HEK293T (cell line): ENCODE results near the gene OR2Y1.

Experiments
- ARNT ChIP-seq: fragments of 450-650 bp; IDR thresholded peaks from 2 replicates; pipeline ENCODE4 v1.6.1; 2017; ENCODE audit warnings: mild to moderate bottlenecking
- BHLHE40 ChIP-seq: fragments of 450-650 bp; IDR thresholded peaks from 2 replicates; pipeline ENCODE4 v1.6.1; 2016; ENCODE audit warnings: mild to moderate bottlenecking, moderate library complexity, borderline replicate concordance
- FOXK2 ChIP-seq: fragments of 450-650 bp; IDR thresholded peaks from 2 replicates; pipeline ENCODE4 v1.6.1; 2016; ENCODE audit warnings: mild to moderate bottlenecking
- NFRKB ChIP-seq: fragments of 450-650 bp; IDR thresholded peaks from 2 replicates; pipeline ENCODE4 v1.6.1; 2016; ENCODE audit warnings: mild to moderate bottlenecking, moderate library complexity
- SP1 ChIP-seq: fragments of 450-650 bp; IDR thresholded peaks from 2 replicates; pipeline ENCODE4 v1.6.1; 2017
- ZNF384 ChIP-seq: fragments of 450-650 bp; IDR thresholded peaks from 2 replicates; pipeline ENCODE4 v1.6.1; 2016
- TF ChIP-seq, protein P1 (sequence below): fragments of 450-650 bp; IDR thresholded peaks from 2 replicates; pipeline ENCODE4 v1.6.1; 2016

DNA sequence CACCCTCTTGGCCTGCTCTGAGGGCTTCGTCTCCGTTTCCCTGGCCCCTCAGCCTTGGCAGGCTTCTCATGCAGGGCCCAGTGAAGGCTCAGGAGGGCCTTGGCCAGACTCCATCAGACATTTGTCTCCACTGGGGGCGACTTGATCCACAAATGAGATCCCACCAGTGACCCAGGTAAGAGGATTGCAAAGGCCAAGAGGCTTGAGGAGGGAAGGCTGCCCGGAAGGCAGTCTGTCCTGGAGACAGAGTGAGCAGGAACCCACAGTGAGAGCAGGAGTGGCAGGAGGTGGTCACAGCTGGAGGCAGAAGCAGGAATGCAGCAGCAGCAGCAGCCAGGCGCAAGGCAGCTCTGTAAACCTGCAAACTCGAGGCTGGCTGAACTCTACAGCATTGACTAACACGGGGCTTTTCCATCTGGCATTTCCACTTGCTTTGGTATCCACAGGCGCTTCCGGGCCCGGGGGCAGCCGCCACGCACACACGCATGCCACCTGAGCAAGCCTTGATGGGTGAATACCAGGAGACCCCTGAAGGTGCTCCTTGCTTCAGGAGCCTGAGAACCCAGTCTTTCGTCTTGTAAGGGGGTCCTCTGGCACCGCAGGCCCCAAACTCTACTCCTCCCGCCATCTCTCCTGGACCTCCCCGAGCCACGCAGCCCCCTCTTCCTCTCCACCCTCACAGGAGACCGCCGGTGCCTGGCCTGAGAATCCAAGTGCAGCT, 48.0 kb upstream of the OR2Y1 start:
- TF ChIP-seq BHLHE40 (no peak), ARNT (no peak), NFRKB (no peak), ZNF384 (no peak), SP1 (no peak), FOXK2 (no peak)
- TF ChIP-seq, protein P1, sequence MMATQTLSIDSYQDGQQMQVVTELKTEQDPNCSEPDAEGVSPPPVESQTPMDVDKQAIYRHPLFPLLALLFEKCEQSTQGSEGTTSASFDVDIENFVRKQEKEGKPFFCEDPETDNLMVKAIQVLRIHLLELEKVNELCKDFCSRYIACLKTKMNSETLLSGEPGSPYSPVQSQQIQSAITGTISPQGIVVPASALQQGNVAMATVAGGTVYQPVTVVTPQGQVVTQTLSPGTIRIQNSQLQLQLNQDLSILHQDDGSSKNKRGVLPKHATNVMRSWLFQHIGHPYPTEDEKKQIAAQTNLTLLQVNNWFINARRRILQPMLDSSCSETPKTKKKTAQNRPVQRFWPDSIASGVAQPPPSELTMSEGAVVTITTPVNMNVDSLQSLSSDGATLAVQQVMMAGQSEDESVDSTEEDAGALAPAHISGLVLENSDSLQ: no peak
